Measurements from ENCODE around the gene CFAP74.

DNA sequence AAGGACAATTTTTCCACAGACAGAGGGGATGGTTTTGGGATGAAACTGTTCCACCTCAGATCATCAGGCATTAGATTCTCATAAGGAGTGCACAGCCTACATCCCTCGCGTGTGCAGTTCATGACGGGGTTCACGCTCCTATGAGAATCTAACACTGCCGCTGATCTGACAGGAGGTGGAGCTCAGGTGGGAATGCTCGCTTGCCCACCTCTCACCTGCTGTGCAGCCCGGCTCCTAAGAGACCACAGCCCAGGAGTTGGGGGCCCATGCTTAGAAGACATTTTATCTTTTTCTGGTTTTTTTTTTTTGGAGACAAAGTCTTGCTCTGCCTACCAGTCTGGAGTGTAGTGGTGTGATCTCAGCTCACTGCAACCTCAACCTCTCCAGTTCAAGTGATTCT, 128.7 kb downstream of the CFAP74 start:
- no peak for TF ChIP-seq CTCF (tag by site-specific recombination; IDR thresholded peaks at IDR 0.05)
- TF ChIP-seq, protein P1, sequence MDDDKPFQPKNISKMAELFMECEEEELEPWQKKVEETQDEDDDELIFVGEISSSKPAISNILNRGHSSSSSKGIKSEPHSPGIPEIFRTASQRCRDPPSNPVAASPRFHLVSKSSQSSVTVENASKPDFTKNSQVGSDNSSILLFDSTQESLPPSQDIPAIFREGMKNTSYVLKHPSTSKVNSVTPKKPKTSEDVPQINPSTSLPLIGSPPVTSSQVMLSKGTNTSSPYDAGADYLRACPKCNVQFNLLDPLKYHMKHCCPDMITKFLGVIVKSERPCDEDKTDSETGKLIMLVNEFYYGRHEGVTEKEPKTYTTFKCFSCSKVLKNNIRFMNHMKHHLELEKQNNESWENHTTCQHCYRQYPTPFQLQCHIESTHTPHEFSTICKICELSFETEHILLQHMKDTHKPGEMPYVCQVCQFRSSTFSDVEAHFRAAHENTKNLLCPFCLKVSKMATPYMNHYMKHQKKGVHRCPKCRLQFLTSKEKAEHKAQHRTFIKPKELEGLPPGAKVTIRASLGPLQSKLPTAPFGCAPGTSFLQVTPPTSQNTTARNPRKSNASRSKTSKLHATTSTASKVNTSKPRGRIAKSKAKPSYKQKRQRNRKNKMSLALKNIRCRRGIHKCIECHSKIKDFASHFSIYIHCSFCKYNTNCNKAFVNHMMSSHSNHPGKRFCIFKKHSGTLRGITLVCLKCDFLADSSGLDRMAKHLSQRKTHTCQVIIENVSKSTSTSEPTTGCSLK (tag by site-specific recombination; IDR thresholded peaks at IDR 0.05), result no peak
- TF ChIP-seq ZNF302 (tag by site-specific recombination; IDR thresholded peaks at IDR 0.05; ENCODE audit: low read depth), result no peak
- TF ChIP-seq, protein P2, sequence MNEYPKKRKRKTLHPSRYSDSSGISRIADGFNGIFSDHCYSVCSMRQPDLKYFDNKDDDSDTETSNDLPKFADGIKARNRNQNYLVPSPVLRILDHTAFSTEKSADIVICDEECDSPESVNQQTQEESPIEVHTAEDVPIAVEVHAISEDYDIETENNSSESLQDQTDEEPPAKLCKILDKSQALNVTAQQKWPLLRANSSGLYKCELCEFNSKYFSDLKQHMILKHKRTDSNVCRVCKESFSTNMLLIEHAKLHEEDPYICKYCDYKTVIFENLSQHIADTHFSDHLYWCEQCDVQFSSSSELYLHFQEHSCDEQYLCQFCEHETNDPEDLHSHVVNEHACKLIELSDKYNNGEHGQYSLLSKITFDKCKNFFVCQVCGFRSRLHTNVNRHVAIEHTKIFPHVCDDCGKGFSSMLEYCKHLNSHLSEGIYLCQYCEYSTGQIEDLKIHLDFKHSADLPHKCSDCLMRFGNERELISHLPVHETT (tag by site-specific recombination; IDR thresholded peaks at IDR 0.05), result no peak
- TF ChIP-seq ZBTB11 (tag by site-specific recombination; conservative IDR thresholded peaks at IDR 0.05; ENCODE audit: low read depth), result no peak
